ENCODE data around the gene HOXD13. TPM values are rescaled to one million over a fixed set of nuclear protein-coding genes. Genes with fewer than 3 reads are reported as not detected.

HOXD13 gene
- total and polyA plus RNA-seq, 2 of the 13 experiments (the other 11 are each of a cell fraction or from before 2014, with no cell fraction given), result not detected

DNA sequence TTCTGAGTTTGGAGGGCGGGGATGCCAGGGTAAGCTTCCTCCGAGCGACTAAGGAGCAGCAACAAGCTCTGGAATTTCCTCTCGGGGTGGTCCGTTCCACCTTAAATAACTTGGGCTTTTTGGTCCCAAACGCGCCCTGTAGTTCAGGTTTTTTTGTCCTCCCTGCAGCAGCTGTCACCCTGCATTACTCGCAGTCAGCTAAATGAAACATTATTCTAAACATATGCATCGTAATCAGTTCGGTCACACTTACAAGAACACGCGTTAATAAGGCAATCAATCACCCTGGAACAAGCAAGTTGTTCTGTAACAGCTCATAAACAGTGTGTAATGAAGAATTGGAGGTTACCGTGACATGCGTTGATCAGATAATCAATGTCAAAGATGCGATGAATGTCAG is 17.0 kb upstream of the HOXD13 start (continued):
- TF ChIP-seq, protein P1, sequence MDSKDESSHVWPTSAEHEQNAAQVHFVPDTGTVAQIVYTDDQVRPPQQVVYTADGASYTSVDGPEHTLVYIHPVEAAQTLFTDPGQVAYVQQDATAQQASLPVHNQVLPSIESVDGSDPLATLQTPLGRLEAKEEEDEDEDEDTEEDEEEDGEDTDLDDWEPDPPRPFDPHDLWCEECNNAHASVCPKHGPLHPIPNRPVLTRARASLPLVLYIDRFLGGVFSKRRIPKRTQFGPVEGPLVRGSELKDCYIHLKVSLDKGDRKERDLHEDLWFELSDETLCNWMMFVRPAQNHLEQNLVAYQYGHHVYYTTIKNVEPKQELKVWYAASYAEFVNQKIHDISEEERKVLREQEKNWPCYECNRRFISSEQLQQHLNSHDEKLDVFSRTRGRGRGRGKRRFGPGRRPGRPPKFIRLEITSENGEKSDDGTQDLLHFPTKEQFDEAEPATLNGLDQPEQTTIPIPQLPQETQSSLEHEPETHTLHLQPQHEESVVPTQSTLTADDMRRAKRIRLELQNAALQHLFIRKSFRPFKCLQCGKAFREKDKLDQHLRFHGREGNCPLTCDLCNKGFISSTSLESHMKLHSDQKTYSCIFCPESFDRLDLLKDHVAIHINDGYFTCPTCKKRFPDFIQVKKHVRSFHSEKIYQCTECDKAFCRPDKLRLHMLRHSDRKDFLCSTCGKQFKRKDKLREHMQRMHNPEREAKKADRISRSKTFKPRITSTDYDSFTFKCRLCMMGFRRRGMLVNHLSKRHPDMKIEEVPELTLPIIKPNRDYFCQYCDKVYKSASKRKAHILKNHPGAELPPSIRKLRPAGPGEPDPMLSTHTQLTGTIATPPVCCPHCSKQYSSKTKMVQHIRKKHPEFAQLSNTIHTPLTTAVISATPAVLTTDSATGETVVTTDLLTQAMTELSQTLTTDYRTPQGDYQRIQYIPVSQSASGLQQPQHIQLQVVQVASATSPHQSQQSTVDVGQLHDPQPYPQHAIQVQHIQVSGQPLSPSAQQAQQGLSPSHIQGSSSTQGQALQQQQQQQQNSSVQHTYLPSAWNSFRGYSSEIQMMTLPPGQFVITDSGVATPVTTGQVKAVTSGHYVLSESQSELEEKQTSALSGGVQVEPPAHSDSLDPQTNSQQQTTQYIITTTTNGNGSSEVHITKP (CRISPR knock-in tag; IDR thresholded peaks at IDR 0.05; ENCODE audit: low read depth), result no peak

DNA sequence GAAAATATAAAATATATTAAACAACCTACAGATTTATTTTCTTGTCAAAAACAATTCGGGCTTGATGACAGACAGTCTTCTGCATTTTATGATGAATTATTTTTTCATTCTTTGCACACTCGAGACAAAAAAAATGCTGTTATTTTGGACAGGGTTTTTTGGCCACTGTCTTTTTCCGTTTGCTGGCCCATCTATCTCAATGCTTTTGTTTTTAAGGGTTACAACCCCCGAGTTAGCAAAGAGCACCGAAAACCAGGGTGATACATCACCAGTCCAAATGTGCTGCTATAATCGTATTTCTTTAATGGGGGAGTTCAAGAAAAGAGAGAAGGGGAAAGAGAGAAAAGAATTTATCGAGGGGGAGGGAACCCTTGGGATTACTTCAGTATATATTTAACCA is 16.5 kb upstream of the HOXD13 start:
- Histone ChIP-seq H3K9ac (ENCODE audit: insufficient read depth, low read depth, low read length) (no peak overlapping the region), H3K9me3 (ENCODE audit: low read length) (no peaks in the 10 kb centered on the region), H3K4me2 (ENCODE audit: low read depth, low read length) (no peak overlapping the region), H3K27ac (ENCODE audit: extremely low read length, insufficient read depth, low read length) (no peak overlapping the region), H3K4me1 (ENCODE audit: insufficient read depth, low read length) (no peaks in the 10 kb centered on the region), H2AFZ (ENCODE audit: low read length) (no peak overlapping the region), H3K4me3 (replicated peaks in 1 of 3; ENCODE audit: insufficient read depth in 1 of 3, low read depth in 2 of 3, low read length in 3 of 3) (no peak overlapping the region), H4K20me1 (ENCODE audit: insufficient read depth, low read length) (no peaks in the 10 kb centered on the region), H3K36me3 (replicated peaks in 1 of 2; ENCODE audit: control insufficient read depth in 1 of 2, insufficient read depth in 2 of 2, low read length in 2 of 2) (no peaks in the 10 kb centered on the region), H3K79me2 (ENCODE audit: insufficient read depth, low read length) (no peaks in the 10 kb centered on the region), H3K27me3 (ENCODE audit: control insufficient read depth in 1 of 2, insufficient read depth in 2 of 2, low read length in 2 of 2) (peaks cover 10 to 77% of the 10 kb centered on the region in 2 experiments)
- in situ Hi-C loops (cut with HindIII; ENCODE audit: extremely low pct_ligation_motif_present, low pct_unique_long_range_greater_than_20kb) (no loop called here), intact Hi-C loops (cut with micrococcal nuclease; ENCODE audit: unreplicated experiment) (no loop called here)
- FAIRE-seq, result no peak
- DNase-seq (ENCODE audit: low spot score), result no peak
- TF ChIP-seq, protein P2, sequence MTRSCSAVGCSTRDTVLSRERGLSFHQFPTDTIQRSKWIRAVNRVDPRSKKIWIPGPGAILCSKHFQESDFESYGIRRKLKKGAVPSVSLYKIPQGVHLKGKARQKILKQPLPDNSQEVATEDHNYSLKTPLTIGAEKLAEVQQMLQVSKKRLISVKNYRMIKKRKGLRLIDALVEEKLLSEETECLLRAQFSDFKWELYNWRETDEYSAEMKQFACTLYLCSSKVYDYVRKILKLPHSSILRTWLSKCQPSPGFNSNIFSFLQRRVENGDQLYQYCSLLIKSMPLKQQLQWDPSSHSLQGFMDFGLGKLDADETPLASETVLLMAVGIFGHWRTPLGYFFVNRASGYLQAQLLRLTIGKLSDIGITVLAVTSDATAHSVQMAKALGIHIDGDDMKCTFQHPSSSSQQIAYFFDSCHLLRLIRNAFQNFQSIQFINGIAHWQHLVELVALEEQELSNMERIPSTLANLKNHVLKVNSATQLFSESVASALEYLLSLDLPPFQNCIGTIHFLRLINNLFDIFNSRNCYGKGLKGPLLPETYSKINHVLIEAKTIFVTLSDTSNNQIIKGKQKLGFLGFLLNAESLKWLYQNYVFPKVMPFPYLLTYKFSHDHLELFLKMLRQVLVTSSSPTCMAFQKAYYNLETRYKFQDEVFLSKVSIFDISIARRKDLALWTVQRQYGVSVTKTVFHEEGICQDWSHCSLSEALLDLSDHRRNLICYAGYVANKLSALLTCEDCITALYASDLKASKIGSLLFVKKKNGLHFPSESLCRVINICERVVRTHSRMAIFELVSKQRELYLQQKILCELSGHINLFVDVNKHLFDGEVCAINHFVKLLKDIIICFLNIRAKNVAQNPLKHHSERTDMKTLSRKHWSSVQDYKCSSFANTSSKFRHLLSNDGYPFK (CRISPR knock-in tag; IDR thresholded peaks at IDR 0.05; ENCODE audit: borderline replicate concordance), result no peak
- TF ChIP-seq BHLHE40 (IDR thresholded peaks at IDR 0.05; ENCODE audit: low read length), result no peak
- TF ChIP-seq CBX2 (IDR thresholded peaks at IDR 0.05; ENCODE audit: low read depth, low read length), result no peak
- TF ChIP-seq CBX2 (CRISPR knock-in tag; IDR thresholded peaks at IDR 0.05; ENCODE audit: low read depth), result no peak
- TF ChIP-seq ZNF841 (CRISPR knock-in tag; IDR thresholded peaks at IDR 0.05; ENCODE audit: borderline replicate concordance), result no peak
- no peak for TF ChIP-seq POGZ (CRISPR knock-in tag; IDR thresholded peaks at IDR 0.05)
- TF ChIP-seq PTBP1 (IDR thresholded peaks at IDR 0.05; ENCODE audit: low read depth, low read length, poor library complexity, severe bottlenecking), result no peak
- TF ChIP-seq THAP11 (CRISPR knock-in tag; IDR thresholded peaks at IDR 0.05), result no peak
- TF ChIP-seq ZNF782 (CRISPR knock-in tag; IDR thresholded peaks at IDR 0.05; ENCODE audit: borderline replicate concordance), result no peak
- TF ChIP-seq ZNF616 (CRISPR knock-in tag; IDR thresholded peaks at IDR 0.05; ENCODE audit: low read depth), result no peak
- no peak for TF ChIP-seq NFE2 (CRISPR knock-in tag; IDR thresholded peaks at IDR 0.05)
- no peak for TF ChIP-seq ZNF556 (CRISPR knock-in tag; IDR thresholded peaks at IDR 0.05; ENCODE audit: borderline replicate concordance)
- TF ChIP-seq, protein P3, sequence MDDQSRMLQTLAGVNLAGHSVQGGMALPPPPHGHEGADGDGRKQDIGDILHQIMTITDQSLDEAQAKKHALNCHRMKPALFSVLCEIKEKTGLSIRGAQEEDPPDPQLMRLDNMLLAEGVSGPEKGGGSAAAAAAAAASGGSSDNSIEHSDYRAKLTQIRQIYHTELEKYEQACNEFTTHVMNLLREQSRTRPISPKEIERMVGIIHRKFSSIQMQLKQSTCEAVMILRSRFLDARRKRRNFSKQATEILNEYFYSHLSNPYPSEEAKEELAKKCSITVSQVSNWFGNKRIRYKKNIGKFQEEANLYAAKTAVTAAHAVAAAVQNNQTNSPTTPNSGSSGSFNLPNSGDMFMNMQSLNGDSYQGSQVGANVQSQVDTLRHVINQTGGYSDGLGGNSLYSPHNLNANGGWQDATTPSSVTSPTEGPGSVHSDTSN (CRISPR knock-in tag; IDR thresholded peaks at IDR 0.05; ENCODE audit: borderline replicate concordance), result no peak
- TF ChIP-seq RAD51 (IDR thresholded peaks at IDR 0.05; ENCODE audit: borderline replicate concordance), result no peak
- TF ChIP-seq AGO2 (optimal IDR thresholded peaks at IDR 0.05; ENCODE audit: low read depth, low read length), result no peak
- TF ChIP-seq ZNF253 (CRISPR knock-in tag; IDR thresholded peaks at IDR 0.05; ENCODE audit: borderline replicate concordance), result no peak
- TF ChIP-seq NR2F2 (IDR thresholded peaks at IDR 0.05; ENCODE audit: borderline replicate concordance, low read depth), result no peak
- ATAC-seq, result no peak
- ChIA-PET POLR2A (no interaction called here), CTCF (ENCODE audit: low intra/inter-chr PET ratio, low total read pairs) (no interaction called here)
- no TSS peak for BruUV-seq (replicated peaks)
- WGBS (ENCODE audit: low lambda C conversion rate), result 2% methylated on average over 7 of the region's 7 CpGs

Measured in HepG2 (cell line).